HG03575 (cell line): Measurements from ENCODE around the gene HENMT1.
"Not testable (repeated sequence)": the region's sequence is repeated elsewhere in the genome, so short reads cannot be mapped to it uniquely, and the experiment has no call there.

Experiments used
- ATAC-seq: cut with Tn5 transposase; IDR thresholded peaks from one replicate; pipeline ENCODE4 v1.9.1; 2021; ENCODE audit not compliant: unreplicated experiment, insufficient number of reproducible peaks, low FRiP score; ENCODE audit errors: extremely low read depth

The HENMT1 gene

DNA sequence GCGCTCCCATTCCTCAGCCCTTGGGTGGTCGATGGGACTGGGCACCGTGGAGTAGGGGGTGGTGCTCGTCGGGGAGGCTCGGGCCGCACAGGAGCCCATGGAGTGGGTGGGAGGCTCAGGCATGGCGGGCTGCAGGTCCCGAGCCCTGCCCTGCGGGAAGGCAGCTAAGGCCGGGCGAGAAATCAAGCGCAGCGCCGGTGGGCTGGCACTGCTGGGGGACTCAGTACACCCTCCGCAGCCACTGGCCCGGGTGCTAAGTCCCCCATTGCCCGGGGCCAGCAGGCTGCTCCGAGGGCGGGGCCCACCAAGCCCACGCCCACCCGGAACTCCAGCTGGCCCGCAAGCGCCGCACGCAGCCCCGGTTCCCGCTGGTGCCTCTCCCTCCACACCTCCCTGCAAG is 20.0 kb downstream of the HENMT1 start:
- ATAC-seq = not testable (repeated sequence)

DNA sequence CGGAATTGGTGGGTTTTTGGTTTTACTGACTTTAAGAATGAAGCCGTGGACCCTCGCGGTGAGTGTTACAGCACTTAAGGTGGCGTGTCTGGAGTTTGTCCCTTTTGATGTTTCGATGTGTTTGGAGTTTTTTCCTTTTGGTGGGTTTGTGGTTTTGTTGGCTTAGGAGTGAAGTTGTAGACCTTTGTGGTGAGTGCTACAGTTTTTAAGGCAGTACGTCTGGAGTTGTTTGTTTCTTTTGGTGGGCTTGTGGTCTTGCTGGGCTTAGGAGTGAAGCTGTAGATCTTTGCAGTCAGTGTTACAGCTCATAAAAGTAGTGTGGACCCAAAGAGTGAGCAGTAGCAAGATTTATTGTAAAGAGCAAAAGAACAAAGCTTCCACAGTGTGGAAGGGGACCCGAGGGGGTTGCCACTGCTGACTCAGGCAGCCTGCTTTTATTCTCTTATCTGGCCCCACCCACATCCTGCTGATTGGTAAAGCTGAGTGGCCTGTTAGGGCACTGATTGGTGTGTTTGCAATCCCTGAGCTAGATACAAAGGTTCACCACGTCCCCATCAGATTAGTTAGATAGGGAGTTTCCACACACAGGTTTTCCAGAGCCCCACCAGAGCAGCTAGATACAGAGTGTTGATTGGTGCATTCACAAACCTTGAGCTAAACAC is 20.9 kb downstream of the HENMT1 start:
- no peak for ATAC-seq

DNA sequence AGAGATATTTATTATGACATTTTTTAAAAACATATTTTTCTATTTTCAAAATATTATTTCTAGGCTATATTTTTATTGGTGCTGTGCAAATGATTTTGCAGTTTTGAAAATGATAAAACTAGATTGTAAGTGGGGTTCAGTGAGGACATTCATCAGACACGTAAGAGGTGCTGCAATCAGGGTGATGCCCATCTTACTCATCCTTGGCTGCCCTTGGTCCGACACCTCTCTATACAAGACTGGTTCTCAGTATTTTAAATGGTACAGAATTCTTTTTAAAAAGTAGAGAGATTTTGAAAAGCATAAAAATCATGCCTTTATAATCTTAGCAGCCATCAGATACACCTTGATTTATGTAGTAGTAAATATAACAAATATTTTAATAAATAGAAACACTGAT is 24.0 kb downstream of the HENMT1 start:
- ATAC-seq = no peak

DNA sequence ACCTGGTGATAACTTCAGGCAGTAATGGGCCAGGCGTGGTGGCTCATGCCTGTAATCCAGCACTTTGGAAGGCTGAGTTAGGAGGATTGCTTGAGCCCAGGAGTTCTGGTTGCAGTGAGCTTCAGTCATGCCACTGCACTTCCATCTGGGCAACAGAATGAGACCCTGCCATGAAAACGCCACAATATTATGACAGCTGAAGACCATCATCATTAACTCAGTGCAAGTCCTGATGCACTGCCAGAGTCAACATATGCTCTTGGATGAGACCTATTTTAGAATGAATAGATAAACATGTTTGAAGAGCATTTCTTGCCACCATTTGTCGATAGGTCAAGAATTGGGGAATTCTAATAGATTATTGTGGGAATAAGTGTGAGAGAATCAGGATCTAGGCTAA is 26.4 kb downstream of the HENMT1 start:
- ATAC-seq = no peak

DNA sequence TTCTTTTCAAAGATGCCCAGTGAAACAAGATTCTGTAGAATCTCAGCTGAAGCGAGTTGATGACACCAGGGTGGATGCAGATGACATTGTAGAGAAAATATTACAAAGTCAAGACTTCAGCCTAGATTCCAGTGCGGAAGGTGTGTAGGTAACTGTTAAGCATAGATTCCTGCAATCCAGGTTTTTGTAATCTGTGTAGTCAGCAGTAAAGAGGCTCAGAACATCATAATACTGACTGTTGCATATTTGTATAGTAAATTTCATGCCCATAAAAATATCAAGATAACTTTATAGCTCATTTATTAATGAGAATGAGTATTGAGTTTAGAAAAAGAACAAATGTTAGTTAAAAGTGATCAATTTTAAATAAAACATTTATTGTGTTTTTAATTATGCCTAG is 32.2 kb downstream of the HENMT1 start:
- ATAC-seq = no peak

DNA sequence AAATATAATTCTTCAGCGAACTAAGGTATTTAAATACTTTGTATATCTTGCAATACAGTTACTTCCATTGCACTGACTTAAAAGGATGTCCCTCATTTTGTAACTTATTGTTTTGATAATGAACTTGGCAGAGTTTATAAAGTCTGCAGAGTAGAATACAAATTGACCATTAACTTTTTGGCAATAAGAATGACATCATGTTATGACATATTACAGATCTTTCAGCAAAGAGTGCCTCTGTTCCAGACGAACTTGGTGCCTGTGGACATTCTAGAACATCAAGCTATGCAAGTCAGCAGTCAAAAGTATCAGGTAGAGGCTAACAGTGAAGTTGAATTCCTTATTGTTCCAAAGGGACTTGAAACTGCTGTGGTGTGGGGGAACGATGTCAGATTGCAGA is 32.9 kb downstream of the HENMT1 start:
- ATAC-seq = no peak

DNA sequence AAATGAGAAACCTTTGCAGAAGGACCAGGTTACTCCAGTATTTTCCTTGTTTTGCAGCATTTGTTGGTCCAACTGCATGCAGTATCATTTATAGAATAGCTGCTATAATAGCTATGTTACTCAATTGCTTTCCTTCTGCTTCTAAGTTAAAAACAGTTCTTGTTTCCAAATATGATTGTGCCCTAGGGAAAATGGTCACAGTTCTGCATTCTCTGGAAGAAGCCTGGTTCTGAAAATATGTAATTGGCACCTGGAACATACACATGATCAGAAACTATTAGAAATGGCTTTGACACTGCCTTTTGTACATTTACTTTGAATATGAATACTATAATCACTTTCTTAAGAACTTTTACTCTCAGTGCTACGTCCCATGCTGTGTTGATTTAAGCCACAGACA is 33.6 kb downstream of the HENMT1 start:
- ATAC-seq = no peak

DNA sequence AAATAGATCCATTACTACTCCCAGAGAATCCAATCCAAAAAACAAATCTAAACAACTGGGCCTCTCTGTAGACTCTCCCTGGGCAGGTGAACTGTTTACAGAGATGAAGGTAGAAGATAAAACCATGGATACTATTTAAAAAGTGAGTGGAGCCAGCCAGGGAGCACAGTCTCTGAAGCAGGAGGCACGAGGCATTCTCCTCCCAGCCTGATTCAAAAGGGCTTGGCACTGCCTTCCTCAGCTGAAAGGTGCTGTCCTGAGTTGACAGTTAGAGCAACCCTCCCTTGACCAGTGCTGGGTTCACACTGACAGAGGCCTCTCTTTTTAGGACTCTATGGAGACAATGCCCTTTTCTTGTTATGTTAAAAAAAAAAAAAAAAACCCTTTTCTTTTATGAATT is 36.8 kb downstream of the HENMT1 start:
- ATAC-seq = no peak

DNA sequence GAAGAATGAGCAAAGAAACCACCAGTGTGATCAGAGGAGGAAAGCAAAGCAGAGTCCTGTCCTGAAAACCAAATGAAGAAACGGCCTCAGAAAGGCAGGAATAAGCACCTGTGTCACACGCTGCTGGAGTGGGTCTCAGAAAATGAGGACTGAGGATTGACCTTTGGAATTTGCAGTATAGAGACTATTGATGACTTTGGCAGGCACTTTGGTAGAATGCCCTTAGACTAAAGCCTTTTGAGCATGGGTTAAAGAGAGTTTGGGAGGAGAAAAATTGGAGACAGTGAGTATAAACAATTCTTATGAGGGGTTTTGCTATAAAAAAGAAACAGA is 43.2 kb downstream of the HENMT1 start:
- ATAC-seq = no peak

DNA sequence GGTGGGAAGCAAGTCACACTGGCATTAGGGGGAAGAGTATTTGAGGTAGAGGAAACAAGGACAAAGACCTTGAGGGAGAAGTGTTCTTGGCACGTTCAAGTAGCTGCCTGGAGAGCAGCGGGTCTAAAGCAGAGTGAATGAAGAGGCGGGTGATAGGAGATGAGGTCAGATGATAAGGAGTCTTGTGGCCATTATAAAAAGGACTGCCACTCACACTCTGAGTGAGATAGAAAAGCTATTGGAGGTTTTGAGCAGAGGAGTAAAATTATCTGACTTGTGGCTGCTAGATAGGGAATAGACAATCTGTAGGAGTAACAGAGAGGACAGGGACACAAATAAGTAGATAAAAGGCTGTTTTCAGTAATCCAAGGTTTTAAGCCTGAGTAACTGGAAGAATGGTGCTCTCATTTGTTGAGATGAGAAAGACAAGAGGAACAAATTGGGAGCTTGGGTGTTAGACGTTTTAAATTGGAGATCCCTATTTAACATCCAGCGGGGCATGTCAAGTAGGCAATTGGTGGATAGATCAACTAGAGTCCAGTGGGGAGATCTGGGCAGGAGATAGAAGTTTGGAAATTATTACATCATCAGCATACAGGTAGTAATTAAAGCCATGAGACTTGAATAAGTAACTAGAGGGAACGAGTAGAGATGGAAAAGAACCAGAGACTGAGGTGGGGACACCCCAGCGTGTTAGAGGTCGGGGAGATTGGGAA is 43.7 kb downstream of the HENMT1 start:
- no peak for ATAC-seq

DNA sequence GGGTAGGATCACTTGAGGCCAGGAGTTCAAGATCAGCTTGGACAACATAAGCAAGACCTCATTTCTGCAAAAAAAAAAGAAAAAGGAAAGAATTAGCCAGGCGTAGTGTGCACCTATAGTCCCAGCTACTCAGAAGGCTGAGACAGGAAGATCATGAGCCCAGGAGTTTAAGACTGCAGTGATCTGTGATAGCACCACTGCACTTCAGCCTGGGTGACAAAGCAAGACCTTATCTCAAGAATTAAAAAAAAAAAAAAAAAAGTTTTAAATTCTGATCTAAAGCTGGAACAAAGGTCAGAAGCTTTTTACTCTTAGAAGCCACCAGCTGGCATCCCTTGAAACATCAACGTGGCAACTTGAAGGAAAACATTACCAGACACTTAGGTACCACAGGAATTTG is 45.3 kb downstream of the HENMT1 start:
- no peak for ATAC-seq

DNA sequence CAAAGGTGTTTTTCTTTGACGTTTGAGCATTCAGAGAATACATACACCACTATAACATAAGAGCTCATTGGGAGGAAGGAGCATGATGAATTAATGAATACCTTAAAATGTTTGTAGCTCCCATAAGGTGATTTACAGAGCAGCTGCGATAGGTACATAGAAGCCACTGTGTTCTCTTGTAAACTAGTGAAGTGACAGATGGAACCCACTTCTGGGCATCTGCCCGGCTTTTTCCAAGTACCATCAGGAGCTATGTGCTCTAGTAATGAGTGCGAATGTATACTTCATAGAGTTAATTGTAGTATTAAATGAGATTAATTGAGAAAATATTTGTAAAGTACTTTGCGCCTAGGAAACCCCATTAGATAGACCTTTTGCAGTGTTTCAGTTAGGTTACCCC is 48.4 kb downstream of the HENMT1 start:
- ATAC-seq = no peak

DNA sequence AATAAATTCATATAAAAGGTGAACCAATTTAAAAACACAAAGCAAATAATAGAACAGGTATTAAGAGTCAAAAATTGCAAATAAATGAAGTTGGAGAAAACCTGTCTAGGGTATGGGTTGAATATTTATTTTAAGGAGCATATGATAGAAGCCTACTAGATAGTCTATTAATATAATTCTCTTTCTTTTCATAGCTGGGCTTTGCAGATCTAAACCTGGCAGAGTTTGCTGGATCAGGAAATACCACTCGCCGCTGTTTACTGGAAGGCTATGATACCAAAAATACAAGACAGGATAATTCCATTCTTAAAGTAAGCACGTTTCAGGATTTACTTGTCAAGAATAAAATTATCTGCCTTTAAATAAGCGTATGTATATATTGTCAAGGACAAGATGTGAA is 48.9 kb downstream of the HENMT1 start:
- ATAC-seq = no peak

DNA sequence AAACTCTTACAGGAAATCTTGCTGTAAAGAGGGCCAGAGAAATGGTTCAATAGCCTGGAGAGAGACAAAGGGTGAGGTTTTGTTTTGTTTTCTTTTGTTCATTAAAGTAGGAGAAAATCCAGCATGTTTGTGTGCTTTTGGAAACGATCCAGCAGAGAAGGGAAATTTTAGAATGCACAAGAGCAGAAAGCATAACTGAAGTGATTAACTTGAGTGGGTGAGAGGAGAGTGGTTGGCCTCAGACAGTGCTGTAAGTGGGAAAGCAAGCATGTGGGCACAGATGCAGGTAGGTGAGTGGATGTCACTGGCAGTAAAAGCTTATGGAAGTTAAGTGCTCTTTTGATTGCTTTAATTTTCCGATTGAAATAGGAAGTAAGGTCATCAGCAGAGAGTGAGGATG is 50.8 kb downstream of the HENMT1 start:
- no peak for ATAC-seq

DNA sequence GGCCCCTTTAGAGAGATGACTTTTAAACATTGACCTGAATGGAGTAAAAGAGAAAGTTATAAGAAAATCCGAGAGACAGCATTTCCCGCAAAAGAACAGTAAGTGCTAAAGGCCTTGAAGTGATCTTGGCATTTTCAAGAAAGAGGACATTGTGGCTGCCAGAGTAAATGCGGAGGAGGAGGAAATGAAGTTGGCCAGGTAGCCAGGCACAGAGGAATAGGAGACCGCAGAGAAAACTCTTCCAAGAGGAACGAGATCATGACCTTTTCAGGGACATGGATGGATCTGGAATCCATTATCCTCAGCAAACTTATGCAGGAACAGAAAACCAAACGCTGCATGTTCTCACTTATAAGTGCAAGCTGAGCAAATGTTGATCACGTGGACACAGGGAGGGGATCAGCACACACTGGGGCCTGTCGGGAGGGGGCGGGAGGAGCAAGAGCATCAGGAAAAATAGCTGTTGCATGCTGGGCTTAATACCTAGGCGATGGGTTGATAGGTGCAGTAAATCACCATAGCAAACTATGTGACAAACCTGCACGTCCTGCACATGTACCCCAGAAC is 51.3 kb downstream of the HENMT1 start:
- no peak for ATAC-seq

DNA sequence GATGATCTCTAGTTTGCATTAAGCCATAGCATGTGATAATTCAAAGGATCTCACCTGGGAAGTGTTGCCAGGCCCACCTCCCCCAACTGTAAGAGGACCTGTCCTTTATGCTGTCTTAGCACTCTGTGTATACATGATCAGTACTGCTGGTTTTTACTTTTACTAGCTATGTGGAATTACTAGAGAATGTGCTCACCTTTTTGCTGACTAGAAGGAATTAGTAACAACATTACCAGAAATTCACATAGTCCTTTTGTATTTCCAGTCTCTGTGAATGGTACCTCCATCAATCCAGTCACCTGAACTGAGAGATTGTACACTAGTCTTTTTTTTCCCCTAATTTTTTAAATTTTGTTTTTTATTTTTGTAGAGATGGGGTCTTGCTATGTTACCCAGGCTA is 54.4 kb downstream of the HENMT1 start:
- no peak for ATAC-seq

DNA sequence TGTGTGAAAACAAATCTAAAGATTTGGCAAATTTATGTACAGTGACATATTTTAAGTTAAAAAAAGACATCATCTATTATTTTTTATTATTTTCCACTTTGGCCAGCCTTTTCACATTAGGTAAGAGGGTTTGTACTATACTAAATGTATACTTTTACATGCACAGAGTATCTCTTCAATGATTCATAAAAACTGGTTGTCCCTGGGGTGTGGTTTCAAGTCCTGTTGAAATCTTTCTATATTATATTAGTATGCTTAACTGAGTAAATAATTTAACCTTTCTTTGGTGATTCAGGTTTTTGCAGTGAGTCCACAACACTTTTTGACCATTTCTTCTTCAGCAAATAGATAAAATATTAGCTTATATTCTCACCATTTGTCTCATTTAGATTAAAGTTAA is 55.3 kb downstream of the HENMT1 start:
- ATAC-seq = no peak

DNA sequence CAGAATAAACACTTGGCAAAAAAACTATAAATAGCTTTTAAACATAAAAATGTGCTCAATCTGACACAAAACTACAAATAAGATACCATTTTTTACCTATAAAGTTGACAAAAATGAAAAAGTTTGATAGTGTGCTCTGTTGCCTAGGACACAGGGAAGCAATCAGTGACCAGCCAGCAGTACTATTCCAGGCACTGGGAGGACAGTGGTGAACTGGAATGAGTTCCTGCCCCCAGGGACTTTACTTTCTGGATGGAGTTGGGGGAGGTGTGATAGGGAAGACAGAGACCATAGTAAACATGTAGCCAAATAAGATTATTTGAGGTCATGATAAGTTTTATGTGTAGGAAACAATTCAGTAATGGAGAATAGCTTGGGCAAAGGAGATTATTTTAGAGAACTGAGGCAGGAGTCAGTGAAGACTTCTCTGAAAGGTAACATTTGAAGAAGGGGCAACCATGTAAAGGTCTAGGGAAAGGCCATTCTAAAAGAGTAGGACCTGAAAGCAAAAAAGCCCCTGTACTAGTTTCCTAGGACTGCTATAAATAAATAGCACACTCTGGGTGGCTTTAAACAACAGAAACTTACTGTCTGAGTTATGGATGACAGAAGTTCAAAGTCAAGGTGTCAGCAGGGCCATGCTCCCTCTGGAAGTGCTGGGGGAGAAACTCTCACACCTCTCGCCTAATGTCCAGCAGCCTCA is 59.0 kb downstream of the HENMT1 start:
- no peak for ATAC-seq

DNA sequence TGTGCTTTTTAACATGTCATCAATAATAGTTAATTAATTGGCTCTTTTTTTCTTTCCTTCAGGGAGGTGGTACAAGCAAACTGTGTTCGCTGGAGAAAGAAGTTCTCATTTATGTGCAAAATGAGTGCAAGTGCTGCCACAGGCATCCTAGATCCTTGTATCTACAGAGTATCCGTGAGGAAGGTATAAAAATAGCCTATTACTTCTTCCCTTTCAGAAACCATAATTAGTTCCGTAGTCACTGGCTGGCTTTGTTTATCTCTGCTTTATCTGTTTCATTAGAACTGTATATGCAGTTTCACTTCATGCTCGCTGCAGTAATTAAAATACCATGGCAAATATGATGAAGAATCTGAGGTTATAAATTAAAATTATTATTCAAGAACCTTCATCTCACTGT is 60.4 kb downstream of the HENMT1 start:
- no peak for ATAC-seq

DNA sequence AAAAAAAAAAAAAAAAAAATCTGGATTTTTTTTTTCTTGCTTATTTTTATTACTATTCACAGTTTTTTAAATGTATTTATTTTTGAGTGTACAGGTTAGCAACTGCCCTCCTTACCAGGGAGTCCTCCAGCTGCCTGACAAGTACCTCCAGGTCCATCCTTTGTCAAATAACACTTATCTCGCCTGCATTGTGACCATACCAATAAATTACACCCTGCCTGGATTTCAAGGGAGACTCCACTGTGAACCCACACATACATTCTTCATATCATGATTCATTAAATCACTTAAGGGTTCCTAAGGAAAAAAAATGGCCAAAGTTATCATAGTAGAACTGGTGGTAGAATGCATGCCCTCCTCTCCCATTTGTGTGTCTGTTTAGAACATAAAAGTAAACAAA is 62.6 kb downstream of the HENMT1 start:
- no peak for ATAC-seq
